Measurements from ENCODE around the gene C3orf20. TPM values are rescaled to one million over a fixed set of nuclear protein-coding genes. Genes with fewer than 3 reads are reported as not detected.

The C3orf20 gene
- total and polyA plus RNA-seq, 2 donors (not counting 1 experiment from before 2014, with no cell fraction given) = 0.12 to 0.34 TPM

DNA sequence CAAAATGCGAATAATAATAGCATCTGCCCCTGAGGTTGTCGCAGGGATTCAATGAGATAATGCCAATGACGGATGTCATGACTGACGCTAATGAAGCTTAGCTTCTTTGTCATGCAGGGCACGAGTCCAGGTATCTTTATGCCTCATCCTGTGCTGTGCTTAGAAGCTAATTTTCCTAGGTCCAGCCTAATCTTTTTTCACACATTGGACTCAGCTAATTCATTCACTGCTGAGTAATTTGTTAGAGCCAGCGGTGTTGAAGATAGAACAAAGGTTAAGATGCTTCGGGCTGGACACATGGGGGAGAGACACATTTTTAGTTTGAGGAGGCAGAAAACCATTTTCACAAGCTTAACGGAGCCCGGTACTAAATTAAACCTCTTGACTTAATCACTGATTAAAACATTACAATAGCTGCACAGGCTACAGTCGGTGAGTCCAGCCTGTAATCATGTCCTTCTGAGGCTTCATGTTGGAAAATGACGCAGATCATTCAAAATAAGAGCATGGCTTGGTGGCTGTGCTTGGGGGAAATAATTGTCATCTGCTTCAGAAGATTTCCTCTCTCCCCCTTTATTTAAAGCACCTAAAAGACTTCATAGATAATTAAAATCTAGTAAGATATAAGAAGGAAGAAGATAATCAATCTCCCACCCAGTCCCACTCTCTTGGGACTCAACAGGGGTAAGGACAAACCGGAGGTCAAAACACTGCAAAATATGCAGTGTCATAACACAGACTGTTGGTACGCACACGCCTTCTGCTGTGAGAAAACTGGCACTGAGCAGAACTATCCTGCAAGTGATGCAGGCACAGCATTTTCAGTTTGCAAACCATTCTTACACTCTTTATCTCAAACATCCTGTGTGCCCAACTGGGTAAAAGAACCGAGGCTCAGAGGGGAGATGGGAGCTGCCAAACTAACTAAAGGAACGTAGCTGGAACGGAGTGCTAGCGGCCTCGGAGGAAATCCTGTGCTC, 26.7 kb upstream of the C3orf20 start:
- no peak for ATAC-seq (ENCODE audit: low read depth)
- ChIA-PET CTCF (interaction anchor here (1.0 kb wide), 1 partner anchor 465 kb away, joined by 3 read pairs; no protein-coding TSS in a partner anchor), POLR2A (no interaction called here)
- no peak overlapping the region for H3K4me2 ChIP-seq (replicated peaks; ENCODE audit: low read depth, low read length, poor library complexity, severe bottlenecking)
- intact Hi-C loops (cut with micrococcal nuclease) = no loop called here
- no peak for TF ChIP-seq EZH2 (IDR thresholded peaks at IDR 0.05; ENCODE audit: borderline replicate concordance, insufficient read depth, low read depth, low read length, poor library complexity, severe bottlenecking)
- TF ChIP-seq, protein P1, sequence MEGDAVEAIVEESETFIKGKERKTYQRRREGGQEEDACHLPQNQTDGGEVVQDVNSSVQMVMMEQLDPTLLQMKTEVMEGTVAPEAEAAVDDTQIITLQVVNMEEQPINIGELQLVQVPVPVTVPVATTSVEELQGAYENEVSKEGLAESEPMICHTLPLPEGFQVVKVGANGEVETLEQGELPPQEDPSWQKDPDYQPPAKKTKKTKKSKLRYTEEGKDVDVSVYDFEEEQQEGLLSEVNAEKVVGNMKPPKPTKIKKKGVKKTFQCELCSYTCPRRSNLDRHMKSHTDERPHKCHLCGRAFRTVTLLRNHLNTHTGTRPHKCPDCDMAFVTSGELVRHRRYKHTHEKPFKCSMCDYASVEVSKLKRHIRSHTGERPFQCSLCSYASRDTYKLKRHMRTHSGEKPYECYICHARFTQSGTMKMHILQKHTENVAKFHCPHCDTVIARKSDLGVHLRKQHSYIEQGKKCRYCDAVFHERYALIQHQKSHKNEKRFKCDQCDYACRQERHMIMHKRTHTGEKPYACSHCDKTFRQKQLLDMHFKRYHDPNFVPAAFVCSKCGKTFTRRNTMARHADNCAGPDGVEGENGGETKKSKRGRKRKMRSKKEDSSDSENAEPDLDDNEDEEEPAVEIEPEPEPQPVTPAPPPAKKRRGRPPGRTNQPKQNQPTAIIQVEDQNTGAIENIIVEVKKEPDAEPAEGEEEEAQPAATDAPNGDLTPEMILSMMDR (IDR thresholded peaks at IDR 0.05) = no peak
- no peak overlapping the region for H3K27ac ChIP-seq (ENCODE audit: low read length in 2 of 2)
- Mint-ChIP-seq H3K27ac (no peak overlapping the region), H3K9me3 (ENCODE audit: insufficient read depth) (no peaks in the 10 kb centered on the region), H3K27me3 (peaks cover 1% of the 10 kb centered on the region), H3K4me3 (no peak overlapping the region), H3K4me1 (peaks cover 21% of the 10 kb centered on the region)
- no peak for DNase-seq
- 54% methylated on average over 13 of the region's 19 CpGs for WGBS (ENCODE audit: insufficient coverage)
- peaks cover 20% of the 10 kb centered on the region for H3K79me2 ChIP-seq (ENCODE audit: control insufficient read depth, insufficient read depth, low read length)
- no peaks in the 10 kb centered on the region for H4K20me1 ChIP-seq (ENCODE audit: control insufficient read depth, insufficient read depth, low read length, poor library complexity, severe bottlenecking)
- no peaks in the 10 kb centered on the region for H3K36me3 ChIP-seq (replicated peaks in 1 of 2; ENCODE audit: control extremely low read depth in 1 of 2, control insufficient read depth in 1 of 2, extremely low read depth in 1 of 2, insufficient read depth in 2 of 2, low read length in 1 of 2)
- H3K4me3 ChIP-seq (ENCODE audit: control extremely low read depth in 1 of 5, extremely low read depth in 1 of 5, insufficient read depth in 1 of 5, low read depth in 2 of 5, low read length in 4 of 5) = no peak overlapping the region
- no peak overlapping the region for H3K9ac ChIP-seq (ENCODE audit: low read length)
- H3K4me1 ChIP-seq (ENCODE audit: control insufficient read depth in 2 of 2, insufficient read depth in 2 of 2, low read length in 2 of 2) = peaks cover 19 to 21% of the 10 kb centered on the region in 2 donors
- no peaks in the 10 kb centered on the region for H3K9me3 ChIP-seq (ENCODE audit: control extremely low read depth in 1 of 3, control insufficient read depth in 2 of 3, insufficient read depth in 1 of 3, low read length in 2 of 3)
- no peaks in the 10 kb centered on the region for H3K27me3 ChIP-seq (replicated peaks in 1 of 4; ENCODE audit: control extremely low read depth in 1 of 4, control insufficient read depth in 3 of 4, insufficient read depth in 4 of 4, low read length in 3 of 4)
- H2AFZ ChIP-seq (ENCODE audit: insufficient read depth, low read depth, low read length, poor library complexity, severe bottlenecking) = no peak overlapping the region

- ChIA-PET CTCF (no interaction called here), POLR2A (interaction anchor here (0.6 kb wide), 1 partner anchor 1786 kb away, joined by 3 read pairs; no protein-coding TSS in a partner anchor)
- Mint-ChIP-seq H3K27ac (no peak overlapping the region), H3K9me3 (ENCODE audit: insufficient read depth) (no peaks in the 10 kb centered on the region), H3K4me3 (no peak overlapping the region), H3K27me3 (no peaks in the 10 kb centered on the region), H3K4me1 (peaks cover 31% of the 10 kb centered on the region)
- H2AFZ ChIP-seq (ENCODE audit: insufficient read depth, low read depth, low read length, poor library complexity, severe bottlenecking) = no peak overlapping the region
- no CpG with 5 or more reads among the region's 2 CpGs for WGBS (ENCODE audit: insufficient coverage)
- no peaks in the 10 kb centered on the region for H3K27me3 ChIP-seq (replicated peaks in 1 of 4; ENCODE audit: control extremely low read depth in 1 of 4, control insufficient read depth in 3 of 4, insufficient read depth in 4 of 4, low read length in 3 of 4)
- H3K4me3 ChIP-seq (ENCODE audit: control extremely low read depth in 1 of 5, extremely low read depth in 1 of 5, insufficient read depth in 1 of 5, low read depth in 2 of 5, low read length in 4 of 5) = no peak overlapping the region
- H3K4me1 ChIP-seq (ENCODE audit: control insufficient read depth in 2 of 2, insufficient read depth in 2 of 2, low read length in 2 of 2) = peaks cover 21 to 28% of the 10 kb centered on the region in 2 donors
- peaks cover 0 to 4% of the 10 kb centered on the region in 2 experiments for H3K36me3 ChIP-seq (replicated peaks in 1 of 2; ENCODE audit: control extremely low read depth in 1 of 2, control insufficient read depth in 1 of 2, extremely low read depth in 1 of 2, insufficient read depth in 2 of 2, low read length in 1 of 2)
- no peak overlapping the region for H3K9ac ChIP-seq (ENCODE audit: low read length)
- ATAC-seq (ENCODE audit: low read depth) (no peak), DNase-seq (no peak)
- H3K4me2 ChIP-seq (replicated peaks; ENCODE audit: low read depth, low read length, poor library complexity, severe bottlenecking) = no peak overlapping the region
- H3K79me2 ChIP-seq (ENCODE audit: control insufficient read depth, insufficient read depth, low read length) = peaks cover 31% of the 10 kb centered on the region
- no peaks in the 10 kb centered on the region for H3K9me3 ChIP-seq (ENCODE audit: control extremely low read depth in 1 of 3, control insufficient read depth in 2 of 3, insufficient read depth in 1 of 3, low read length in 2 of 3)
- intact Hi-C loops (cut with micrococcal nuclease) = no loop called here
- no peak overlapping the region for H3K27ac ChIP-seq (ENCODE audit: low read length in 2 of 2)
- TF ChIP-seq EZH2 (IDR thresholded peaks at IDR 0.05; ENCODE audit: borderline replicate concordance, insufficient read depth, low read depth, low read length, poor library complexity, severe bottlenecking) = no peak
- TF ChIP-seq, protein P1 (IDR thresholded peaks at IDR 0.05) = no peak
- no peaks in the 10 kb centered on the region for H4K20me1 ChIP-seq (ENCODE audit: control insufficient read depth, insufficient read depth, low read length, poor library complexity, severe bottlenecking)
Observed at GRCh38 chr3:14649466-14649865, 25.5 kb upstream of the C3orf20 start.
